ENCODE results near the gene ARHGAP18. TPM values are rescaled to one million over a fixed set of nuclear protein-coding genes. Genes with fewer than 3 reads are reported as not detected.

Gene ARHGAP18
- total RNA-seq, 4 donors from 2014 or later = 5.2 to 9.2 (median 6.5) TPM

DNA sequence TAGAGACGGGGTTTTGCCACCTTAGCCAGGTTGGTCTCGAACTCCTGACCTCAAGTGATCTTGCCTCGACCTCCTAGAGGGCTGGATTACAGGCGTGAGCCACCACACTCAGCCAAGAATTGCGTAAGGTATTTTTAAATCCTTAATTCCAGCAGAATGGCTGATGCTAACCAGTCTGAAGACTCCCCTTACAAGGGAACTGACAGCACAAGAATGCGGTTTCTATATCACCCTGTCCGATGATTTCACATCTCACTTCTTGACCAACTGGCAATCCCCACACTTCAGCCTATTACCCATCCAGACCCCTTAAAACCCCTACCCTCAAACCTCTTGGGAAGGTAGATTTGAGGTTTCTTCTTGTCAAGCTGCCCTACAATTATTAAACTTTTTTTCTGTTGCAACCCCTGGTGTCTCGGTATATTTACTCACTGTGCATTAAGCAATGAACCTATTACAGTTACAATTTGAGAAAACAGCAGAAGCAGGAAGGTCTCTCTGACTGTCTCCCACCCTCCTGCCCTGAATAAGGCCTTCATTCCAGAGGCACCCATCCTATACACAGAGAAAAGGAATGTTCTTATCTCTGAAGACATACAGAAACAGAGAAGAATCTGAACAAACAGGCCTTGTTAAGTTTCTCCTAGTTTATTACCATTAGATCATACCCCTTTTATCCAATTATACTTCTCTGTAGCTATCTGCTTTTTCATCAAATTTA, 164.9 kb downstream of the ARHGAP18 start:
- H3K36me3 ChIP-seq = no peaks in the 10 kb centered on the region
- H3K4me1 ChIP-seq = no peaks in the 10 kb centered on the region
- in situ Hi-C loops (cut with MboI; ENCODE audit: low sequenced_read_pairs in 4 of 4) = no loop called here
- ATAC-seq (no peak), DNase-seq (no peak)
- no peaks in the 10 kb centered on the region for H3K27me3 ChIP-seq
- H3K9me3 ChIP-seq = no peaks in the 10 kb centered on the region
- intact Hi-C loops (cut with DNase I; ENCODE audit: low total_unique reads) = no loop called here
- H3K4me3 ChIP-seq = no peak overlapping the region
- H3K27ac ChIP-seq = no peak overlapping the region
- TF ChIP-seq CTCF (IDR thresholded peaks at IDR 0.05 in 4 of 5, conservative IDR thresholded peaks at IDR 0.05 in 1 of 5) (no peak), POLR2A (IDR thresholded peaks at IDR 0.05) (no peak)

DNA sequence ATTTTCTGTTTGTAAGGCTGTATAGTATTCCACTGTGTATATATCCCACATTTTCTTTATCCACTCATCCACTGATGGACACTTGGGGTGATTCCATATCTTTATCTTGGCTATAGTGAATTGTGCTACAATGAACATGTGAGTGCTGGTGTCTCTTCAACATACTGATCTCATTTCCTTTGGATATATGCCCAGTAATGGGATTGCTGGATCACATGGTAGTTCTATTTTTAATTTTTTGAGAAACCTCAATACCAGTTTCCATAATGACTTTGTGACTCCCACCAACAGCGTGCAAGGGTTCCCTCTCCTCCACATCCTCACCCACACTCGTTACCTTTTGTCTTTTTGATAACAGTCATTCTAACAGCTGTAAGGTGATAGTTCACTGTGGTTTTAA, 166.0 kb downstream of the ARHGAP18 start:
- no peak for TF ChIP-seq POLR2A (IDR thresholded peaks at IDR 0.05)
- Histone ChIP-seq H3K4me1 (no peaks in the 10 kb centered on the region), H3K9me3 (no peaks in the 10 kb centered on the region), H3K4me3 (no peak overlapping the region), H3K27me3 (no peaks in the 10 kb centered on the region), H3K27ac (no peak overlapping the region), H3K36me3 (no peaks in the 10 kb centered on the region)
- in situ Hi-C loops (cut with MboI; ENCODE audit: low sequenced_read_pairs in 4 of 4) = no loop called here
- intact Hi-C loops (cut with DNase I; ENCODE audit: low total_unique reads) = no loop called here
- DNase-seq (no peak), ATAC-seq (no peak)

- H3K27me3 ChIP-seq = no peaks in the 10 kb centered on the region
- in situ Hi-C loops (cut with MboI; ENCODE audit: low sequenced_read_pairs in 4 of 4) (no loop called here), intact Hi-C loops (cut with DNase I; ENCODE audit: low total_unique reads) (no loop called here)
- H3K4me3 ChIP-seq = no peak overlapping the region
- no peak for TF ChIP-seq CTCF (IDR thresholded peaks at IDR 0.05 in 4 of 5, conservative IDR thresholded peaks at IDR 0.05 in 1 of 5)
- no peak for TF ChIP-seq POLR2A (IDR thresholded peaks at IDR 0.05)
- H3K9me3 ChIP-seq = no peaks in the 10 kb centered on the region
- no peaks in the 10 kb centered on the region for H3K4me1 ChIP-seq
- no peaks in the 10 kb centered on the region for H3K36me3 ChIP-seq
- ATAC-seq (no peak), DNase-seq (no peak)
- H3K27ac ChIP-seq = no peak overlapping the region
Observed at GRCh38 chr6:129542705-129543104, 167.3 kb downstream of the ARHGAP18 start.

GRCh38 chr6:129539032-129539431, 170.9 kb downstream of the ARHGAP18 start:
- TF ChIP-seq CTCF (IDR thresholded peaks at IDR 0.05 in 4 of 5, conservative IDR thresholded peaks at IDR 0.05 in 1 of 5) (no peak), POLR2A (IDR thresholded peaks at IDR 0.05) (no peak)
- no peak for DNase-seq
- intact Hi-C loops (cut with DNase I; ENCODE audit: low total_unique reads) = no loop called here
- Histone ChIP-seq H3K27ac (no peak overlapping the region), H3K27me3 (no peaks in the 10 kb centered on the region), H3K4me3 (no peak overlapping the region), H3K9me3 (no peaks in the 10 kb centered on the region), H3K4me1 (no peaks in the 10 kb centered on the region), H3K36me3 (no peaks in the 10 kb centered on the region)
- ATAC-seq = no peak
- in situ Hi-C loops (cut with MboI; ENCODE audit: low sequenced_read_pairs in 4 of 4) = no loop called here

- ATAC-seq (no peak), DNase-seq (no peak)
- Histone ChIP-seq H3K36me3 (no peaks in the 10 kb centered on the region), H3K27ac (no peak overlapping the region), H3K4me3 (no peak overlapping the region), H3K9me3 (no peaks in the 10 kb centered on the region), H3K27me3 (no peaks in the 10 kb centered on the region), H3K4me1 (no peaks in the 10 kb centered on the region)
- intact Hi-C loops (cut with DNase I; ENCODE audit: low total_unique reads) (no loop called here), in situ Hi-C loops (cut with MboI; ENCODE audit: low sequenced_read_pairs in 4 of 4) (no loop called here)
- TF ChIP-seq POLR2A (IDR thresholded peaks at IDR 0.05) (no peak), CTCF (IDR thresholded peaks at IDR 0.05 in 4 of 5, conservative IDR thresholded peaks at IDR 0.05 in 1 of 5) (no peak)
Observed at GRCh38 chr6:129536271-129536670, 173.7 kb downstream of the ARHGAP18 start.

Measured in gastrocnemius medialis (tissue), 4 donors.